ENCODE data around the gene KDELR1.

KDELR1 gene

DNA sequence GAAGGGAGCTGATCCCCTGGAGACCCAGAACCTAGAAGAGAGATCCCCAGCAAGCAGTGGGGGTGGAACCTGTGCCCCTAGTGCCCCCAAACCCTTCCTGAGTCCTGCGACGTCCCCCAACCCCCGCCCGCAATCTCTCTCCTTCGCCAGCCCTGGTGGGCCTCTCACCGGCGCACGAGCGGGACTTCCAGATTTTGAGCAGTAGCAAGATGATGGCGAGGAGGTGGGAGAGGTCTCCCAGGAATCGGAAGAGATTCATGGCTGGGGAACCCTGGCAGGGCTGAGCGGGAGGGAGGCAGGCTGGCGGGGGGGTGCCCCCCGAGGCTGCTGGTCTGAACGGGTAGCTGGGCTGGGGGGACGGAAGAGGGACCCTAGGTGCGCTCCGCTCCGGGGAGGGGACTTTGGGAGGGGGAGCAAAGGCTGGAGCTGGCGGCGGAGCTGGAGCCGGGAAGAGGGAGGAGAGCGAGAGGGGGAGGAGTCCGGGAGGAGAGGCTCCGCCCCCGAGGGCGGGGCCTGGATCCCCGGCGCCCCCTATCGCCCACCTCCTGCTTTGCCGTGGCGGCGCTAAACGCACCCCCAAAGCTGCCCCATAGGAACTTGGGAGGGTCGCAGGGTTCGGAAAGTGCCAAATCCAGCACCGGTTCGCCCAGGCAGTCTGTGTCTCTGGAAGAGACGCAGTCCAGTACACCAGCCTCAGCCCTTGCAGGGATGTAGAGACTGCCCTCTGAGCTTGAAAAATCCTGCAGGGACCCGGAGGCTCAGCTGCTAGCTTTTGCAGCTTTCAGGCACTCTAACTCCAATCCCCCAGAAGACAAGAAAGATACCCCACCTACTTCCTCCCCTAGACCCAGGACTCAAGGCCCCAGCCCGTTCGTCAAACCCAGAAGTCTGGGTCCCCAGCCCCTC lies at the start of gene KDELR1:
Gene KDELR1, minus strand, starts transcription at position 452 of the 906 bp plus-strand sequence. Its CDS starts 193 bp downstream, at position 259.
- DNase-seq = peak; percentile 76

DNA sequence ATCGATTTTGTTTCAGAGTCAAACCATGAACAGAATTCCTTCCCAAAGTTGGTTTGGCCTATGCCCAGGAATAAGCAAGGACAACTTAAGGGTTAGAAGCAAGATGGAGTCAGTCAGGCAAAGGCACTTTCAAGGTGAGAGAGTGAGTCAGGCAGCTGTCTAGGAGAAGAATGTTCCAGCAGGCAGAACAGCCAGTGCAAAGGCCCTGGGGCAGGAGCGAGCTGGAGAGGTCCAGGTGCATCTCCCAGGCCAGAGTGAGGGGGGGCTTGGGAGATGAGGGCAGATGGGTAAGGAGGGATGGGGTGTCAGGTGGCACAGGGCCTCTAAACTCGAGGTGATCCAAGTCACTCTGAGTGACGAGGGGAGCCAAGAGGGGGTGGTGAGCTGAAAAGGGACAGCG lies 45.2 kb upstream of the KDELR1 start:
- no peak for DNase-seq

DNA sequence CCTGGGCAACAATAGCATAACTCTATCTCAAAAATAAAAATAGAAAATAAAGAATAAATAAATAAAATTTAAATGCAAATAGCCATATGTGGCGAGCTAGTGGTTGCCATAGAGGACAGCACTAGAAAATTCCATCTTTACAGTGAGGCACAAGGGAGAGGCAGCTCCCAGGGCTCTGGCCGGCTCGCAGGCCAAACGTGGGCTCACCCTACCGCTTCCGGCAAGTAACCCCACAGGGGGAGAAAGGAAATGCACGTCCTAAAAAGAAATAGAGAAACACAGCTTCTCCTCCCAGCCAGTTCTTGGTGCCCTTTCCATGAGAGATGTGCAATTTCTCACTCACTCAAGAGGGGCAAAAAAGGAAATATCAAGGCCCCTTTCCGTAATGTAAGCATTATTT lies 42.0 kb upstream of the KDELR1 start:
- DNase-seq = no peak

DNA sequence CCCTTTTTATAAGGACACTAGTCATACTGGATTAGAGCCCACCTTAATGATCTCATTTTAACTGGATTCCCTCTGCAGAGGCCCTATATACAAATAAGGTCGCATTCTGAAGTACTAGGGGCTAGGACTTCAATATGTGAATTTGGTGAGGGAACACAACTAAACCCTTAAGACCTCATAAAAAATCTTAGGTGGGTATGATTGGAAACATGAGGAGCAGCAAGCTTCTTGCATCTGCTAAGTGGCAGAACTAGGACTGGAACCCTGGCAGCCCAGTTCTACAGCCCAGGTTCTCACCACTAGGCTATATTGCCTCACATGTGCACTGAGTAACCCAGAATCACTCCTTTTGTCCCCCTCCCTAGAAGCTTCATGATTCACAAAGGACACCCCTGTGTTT lies 37.3 kb upstream of the KDELR1 start:
- no peak for DNase-seq

DNA sequence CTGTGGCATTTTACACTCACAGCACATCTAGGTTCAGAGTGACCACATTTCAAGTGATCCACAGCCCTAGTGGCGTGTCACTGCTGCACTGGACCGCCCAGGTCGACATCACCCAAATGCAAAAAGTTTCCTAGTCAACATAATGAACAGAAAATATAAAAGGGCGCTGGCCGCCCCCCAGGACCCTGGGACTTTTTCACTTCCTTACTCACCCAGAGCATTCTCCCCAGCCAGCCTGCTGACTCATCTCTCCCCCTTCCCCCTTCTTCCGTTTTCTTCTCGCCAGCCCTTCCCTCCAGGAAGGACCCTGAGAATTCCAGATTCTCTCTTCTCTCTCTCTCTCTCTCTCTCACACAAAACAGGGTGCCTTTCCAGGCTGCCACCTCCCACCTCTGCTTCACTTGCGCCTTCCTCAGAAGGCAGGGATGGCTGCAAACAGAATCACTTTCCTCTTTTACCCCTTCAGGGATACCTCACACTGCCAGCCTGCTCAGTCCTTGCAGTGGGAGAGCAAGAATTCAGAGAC lies 33.4 kb upstream of the KDELR1 start:
- DNase-seq = no peak

DNA sequence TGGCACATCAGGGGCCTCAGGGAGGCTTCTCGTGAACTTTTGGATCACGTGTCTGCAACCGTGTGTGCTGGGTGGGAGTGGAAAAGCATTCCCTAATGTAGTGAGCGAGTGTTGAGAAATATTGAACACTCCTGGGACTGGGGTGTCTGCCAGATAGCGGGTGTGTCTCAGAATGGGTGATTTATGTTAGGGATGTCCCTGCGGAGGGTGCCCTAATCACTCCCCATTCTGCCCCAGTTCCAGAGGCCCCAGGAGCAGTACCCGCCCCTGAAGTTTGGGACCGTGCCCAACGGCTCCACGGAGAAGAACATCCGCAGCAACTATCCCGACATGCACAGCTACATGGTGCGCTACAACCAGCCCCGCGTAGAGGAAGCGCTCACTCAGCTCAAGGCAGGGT lies 30.2 kb upstream of the KDELR1 start:
- DNase-seq = no peak

DNA sequence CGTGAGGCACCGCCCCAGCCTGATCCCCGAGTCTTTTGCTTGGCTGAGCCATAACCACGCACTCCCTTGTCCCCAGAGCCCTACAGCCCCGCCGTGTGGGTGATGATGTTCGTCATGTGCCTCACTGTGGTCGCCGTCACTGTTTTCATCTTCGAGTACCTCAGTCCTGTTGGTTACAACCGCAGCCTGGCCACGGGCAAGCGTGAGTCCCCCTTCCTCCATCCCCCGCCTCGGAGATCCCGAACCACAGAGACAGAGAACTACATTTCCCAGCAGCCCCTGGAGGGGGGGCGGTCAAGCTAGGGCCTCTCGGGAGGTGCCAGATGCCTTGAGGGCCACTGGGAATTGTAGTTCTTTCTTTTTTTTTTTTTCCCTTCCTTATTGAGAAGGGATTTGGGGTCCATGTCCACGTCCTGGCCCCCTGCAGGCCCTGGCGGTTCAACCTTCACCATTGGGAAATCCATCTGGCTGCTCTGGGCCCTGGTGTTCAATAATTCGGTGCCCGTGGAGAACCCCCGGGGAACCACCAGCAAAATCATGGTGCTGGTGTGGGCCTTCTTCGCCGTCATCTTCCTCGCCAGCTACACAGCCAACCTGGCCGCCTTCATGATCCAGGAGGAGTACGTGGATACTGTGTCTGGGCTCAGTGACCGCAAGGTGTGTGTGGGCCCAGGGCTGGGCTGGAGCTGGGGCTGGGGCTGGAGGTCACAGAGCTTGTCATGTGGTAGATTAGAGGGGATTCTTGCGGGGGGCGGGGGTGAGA lies 28.0 kb upstream of the KDELR1 start:
- peak; percentile 85 for DNase-seq

DNA sequence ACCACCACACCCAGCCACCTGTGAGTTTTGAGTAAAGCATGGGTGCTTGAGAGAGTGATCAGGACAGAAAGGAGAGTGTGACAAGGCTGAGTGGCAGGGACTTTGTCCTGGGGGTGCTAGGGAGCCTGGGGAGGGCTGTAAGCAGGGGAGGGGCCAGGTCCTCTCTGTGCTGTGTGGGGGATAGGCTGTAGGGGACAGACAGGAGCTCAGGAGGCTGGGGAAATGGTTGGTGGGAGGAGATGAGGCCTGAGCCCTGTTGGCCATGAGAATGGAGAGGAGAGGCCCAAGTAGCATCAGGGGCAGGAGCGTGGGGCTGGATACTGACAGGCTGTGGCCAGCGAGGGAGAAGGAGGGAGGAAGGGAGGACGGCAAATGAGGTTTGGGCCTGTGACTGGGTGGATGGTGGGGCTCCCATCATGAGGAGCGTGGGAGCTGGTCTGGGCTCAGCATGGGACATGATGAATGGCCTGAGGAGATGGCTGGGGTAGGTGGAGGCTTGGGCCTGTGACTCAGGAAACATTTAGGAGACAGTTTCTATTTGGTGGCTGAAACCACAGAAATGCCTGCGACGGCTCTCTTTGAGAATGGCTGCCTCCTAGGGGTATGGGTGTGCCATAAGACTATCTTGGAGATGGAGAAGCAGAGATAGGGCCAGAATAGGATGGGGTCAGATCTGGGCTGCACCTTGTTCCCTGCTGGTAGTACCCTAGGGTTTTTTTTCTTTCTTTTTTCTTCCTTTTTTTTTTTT lies 27.1 kb upstream of the KDELR1 start:
- peak; percentile 36 for DNase-seq

DNA sequence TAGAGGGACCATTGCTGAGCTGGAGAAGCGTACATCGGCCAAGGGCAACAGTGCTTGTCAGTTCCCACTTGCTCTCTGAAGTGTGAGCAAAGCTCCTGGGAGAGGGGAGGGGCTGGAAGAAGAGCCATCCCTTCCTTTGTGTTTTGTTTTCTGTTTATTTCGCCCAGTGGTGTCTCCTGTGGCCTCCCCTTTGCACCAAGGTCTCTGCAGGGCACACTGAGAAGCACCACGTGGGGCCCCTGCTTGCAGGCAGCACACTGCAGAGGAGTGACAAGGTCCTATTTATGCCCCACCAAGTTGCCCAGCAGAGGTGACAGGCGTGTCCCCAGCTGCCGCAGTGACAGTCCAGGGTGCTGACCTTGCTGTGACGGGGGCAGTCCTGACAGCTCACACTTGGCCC lies 26.1 kb upstream of the KDELR1 start:
- DNase-seq = no peak

DNA sequence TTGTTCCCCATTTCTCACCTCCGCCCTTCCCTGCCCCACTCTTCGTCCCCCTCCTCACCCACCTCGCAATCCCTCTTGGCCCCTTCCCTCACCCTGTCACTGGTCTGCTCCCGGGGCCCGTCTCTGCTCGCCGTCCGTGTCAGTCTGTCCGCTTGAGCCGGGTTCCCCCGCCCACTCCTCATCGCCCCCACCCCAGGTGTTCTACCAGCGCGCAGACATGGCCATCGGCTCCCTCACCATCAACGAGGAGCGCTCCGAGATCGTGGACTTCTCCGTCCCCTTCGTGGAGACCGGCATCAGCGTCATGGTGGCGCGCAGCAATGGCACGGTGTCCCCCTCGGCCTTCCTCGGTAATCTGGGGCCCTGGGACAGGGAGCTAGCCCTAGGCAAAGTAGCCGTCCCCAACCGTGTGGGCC lies 24.5 kb upstream of the KDELR1 start:
- no peak for DNase-seq

DNA sequence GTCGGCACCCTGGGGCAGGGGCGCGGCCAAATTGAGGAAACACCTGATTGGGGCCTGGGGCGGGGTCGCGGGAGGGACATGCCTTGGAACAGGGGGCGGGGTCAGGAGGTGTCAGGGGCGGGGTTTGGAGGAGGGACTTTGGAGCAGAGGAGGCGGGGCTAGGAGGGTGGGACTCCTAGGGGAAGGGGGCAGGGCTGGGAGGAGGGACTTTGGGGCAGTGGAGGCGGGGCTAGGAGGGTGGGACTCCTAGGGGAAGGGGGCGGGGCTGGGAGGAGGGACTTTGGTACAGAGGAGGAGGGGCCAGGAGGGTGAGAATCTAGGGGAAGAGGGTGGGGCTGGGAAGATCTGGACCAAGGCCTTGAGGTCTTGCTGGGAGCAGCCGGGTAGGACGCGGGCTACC lies 24.0 kb upstream of the KDELR1 start:
- DNase-seq = peak; percentile 84

DNA sequence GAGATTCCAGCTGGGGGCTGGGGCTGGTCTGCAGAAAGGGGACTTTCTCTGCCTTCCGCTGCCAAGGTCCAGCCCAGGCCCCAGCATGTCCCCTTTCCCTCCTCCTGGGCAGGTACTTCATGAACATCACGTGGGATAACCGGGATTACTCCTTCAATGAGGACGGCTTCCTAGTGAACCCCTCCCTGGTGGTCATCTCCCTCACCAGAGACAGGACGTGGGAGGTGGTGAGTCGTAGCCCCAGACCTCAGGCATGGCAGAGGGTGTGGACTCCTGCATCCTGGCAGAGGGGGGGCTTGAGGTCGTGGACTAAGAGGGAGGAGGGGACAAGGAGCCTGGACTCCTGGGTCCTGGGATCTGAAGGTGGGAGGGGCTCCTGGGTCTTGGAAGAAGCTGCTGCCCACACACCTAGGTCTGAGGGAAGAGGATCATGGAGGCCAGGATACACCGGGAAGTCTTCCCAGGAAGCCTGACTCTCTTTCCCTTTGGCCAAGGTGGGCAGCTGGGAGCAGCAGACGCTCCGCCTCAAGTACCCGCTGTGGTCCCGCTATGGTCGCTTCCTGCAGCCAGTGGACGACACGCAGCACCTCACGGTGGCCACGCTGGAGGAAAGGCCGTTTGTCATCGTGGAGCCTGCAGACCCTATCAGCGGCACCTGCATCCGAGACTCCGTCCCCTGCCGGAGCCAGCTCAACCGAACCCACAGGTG lies 22.7 kb upstream of the KDELR1 start:
- DNase-seq = no peak

DNA sequence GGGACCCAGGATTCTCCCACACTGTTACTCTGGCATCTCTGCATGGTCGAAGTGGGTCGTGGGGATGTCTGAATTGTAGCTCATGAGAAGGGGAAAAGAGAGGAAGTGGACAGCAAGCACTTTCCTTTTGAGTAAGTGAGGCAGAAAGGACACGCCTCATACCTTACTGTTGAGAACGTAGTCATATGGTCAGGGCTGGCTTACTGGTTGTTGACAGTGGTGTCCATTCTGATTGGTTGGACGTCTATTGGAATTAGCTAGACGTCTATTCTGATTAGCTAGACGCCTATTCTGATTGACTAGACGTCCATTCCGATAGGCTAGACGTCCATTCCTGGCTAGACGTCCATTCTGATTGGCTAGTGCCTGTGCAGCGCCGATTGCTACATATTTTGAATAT lies 14.5 kb upstream of the KDELR1 start:
- no peak for DNase-seq

DNA sequence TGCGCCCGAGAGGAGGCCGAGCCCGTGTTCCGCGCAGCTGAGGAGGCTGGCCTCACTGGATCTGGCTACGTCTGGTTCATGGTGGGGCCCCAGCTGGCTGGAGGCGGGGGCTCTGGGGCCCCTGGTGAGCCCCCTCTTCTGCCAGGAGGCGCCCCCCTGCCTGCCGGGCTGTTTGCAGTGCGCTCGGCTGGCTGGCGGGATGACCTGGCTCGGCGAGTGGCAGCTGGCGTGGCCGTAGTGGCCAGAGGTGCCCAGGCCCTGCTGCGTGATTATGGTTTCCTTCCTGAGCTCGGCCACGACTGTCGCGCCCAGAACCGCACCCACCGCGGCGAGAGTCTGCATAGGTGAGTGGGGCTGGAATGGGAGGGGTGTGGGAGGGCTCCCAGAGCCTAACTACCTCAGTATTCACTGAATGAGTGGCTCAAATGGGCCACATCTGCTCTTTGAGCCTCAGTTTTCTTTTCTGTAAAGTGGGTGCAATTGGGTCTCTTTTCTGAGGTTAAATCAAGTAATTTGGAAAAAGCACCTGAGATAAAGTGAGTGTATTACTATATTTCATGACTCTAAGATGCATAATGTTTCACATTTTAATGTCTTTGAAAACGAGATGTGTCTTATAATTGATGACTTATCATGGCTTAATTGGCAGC lies 13.8 kb upstream of the KDELR1 start:
- DNase-seq = no peak

DNA sequence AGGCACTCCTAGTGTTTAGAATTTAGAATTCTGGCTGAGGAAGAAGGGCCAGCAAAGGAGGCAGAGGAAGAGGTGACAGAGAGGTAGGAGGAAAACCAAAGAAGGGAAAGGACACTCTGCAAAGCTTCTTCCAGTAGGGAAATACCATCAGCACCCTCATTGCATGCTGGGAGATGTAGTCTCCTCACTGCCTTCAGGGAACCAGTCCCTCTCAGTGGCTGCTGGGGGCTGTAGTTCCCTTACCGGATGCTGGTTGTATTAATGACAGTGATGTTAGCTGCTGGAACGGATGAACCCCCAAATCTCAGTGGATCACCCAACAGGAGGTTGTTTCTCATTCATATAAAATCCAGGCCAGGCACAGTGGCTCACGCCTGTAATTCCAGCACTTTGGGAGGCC lies 12.3 kb upstream of the KDELR1 start:
- peak; percentile 67 for DNase-seq

DNA sequence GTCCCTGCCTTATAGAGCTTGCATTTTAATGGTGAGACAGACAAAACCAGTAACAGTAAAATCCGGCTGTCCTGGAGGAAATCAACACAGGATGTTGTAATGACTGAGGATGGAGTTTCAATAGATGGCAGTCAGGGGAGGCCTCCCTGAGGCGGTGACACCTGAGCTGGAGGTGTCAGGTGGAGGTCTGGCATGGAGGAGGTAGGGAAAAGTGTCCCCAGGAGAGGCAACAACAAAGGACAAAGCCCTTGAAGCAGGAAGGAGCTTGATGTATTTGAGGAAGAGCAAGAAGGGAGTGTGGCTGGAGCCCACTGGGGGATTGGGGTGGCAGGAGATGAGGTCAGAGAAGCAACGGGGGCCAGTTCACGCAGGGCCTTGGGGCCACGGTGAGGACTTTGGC lies 9.9 kb upstream of the KDELR1 start:
- no peak for DNase-seq

DNA sequence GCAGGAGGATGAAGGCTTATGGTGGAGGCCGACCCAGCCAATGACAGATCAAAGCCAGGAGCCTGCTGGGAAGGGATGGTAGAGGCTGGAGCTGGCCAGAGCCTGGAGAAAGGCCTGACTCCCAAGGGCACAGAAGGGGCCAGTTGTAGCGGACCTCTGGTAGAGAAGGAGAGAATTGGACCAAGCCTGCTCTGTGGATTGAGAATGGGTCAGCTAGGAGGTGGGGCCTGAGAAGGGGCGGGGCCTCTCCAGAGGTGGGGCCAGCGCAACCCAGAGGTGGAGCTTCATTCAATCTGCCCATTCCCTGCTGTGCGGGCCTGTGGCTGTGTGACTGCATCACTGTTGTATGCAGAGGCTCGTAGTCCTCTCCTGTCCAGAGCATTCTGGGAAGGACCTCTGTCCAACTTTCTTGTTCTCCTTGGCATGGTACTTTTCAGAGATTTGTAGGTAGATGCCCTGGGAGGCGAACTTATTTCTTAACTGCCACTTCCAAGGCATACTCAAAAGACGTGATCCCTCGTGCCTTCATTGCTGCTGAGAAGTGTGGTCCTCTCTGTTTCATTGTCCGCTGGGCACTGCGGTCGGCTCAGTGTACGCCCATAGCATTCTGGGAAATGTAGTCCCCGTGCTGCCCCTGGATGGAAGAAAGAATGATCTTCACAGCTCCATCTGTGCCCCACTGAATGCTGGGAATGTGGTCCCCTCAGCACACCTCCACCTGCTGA lies 8.8 kb upstream of the KDELR1 start:
- DNase-seq = no peak

DNA sequence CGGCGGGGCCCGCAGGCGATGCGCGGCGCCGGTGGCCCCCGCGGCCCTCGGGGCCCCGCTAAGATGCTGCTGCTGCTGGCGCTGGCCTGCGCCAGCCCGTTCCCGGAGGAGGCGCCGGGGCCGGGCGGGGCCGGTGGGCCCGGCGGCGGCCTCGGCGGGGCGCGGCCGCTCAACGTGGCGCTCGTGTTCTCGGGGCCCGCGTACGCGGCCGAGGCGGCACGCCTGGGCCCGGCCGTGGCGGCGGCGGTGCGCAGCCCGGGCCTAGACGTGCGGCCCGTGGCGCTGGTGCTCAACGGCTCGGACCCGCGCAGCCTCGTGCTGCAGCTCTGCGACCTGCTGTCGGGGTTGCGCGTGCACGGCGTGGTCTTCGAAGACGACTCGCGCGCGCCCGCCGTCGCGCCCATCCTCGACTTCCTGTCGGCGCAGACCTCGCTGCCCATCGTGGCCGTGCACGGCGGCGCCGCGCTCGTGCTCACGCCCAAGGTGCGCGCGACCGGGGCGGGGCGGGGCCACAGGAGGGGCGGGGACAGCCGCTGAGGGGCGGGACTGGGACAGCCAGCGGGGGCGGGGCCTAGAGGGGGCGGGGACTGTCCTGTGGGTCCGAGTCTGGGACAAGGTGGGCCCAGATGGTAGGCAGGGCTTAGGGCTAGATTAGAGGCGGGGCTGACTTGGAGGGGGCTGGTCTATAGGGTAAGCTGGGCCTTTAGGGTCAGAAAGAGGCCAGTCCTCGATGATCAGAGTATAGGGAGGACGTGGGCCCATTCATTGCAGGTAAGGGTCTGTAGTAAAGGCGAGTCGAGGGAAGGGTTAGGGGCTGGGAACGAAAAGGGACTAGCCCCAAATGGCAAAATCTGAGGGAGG lies 7.3 kb upstream of the KDELR1 start:
- DNase-seq = peak; percentile 89

DNA sequence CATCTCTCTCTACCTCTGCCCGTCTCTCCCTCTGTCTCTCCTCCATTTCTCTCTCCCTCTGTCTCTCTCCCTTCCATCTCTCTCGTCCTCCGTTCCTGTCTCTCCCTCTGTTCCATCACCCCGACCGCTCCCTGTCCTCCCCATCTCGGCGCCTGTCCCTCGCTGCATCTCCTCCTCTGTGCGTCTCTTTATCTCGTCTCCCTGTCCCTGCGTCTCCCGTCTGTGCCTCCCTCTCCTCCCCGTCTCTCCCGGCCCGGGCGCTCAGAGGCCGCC lies 6.7 kb upstream of the KDELR1 start:
- no peak for DNase-seq
